HG03064 (cell line): ENCODE results near the gene TRIM6.
"Not testable (repeated sequence)": the region's sequence is repeated elsewhere in the genome, so short reads cannot be mapped to it uniquely, and the experiment has no call there.

ENCODE experiments used
- ATAC-seq: cut with Tn5 transposase; IDR thresholded peaks from one replicate; pipeline ENCODE4 v1.9.1; 2021; ENCODE audit warnings: low read depth; ENCODE audit not compliant: unreplicated experiment

TRIM6 gene

DNA sequence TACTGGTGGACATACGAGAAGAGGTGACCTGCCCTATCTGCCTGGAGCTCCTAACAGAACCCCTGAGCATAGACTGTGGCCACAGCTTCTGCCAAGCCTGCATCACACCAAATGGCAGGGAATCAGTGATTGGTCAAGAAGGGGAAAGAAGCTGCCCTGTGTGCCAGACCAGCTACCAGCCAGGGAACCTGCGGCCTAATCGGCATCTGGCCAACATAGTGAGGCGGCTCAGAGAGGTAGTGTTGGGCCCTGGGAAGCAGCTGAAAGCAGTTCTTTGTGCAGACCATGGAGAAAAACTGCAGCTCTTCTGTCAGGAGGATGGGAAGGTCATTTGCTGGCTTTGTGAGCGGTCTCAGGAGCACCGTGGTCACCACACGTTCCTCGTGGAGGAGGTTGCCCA is 6.9 kb downstream of the TRIM6 start:
- ATAC-seq: no peak

DNA sequence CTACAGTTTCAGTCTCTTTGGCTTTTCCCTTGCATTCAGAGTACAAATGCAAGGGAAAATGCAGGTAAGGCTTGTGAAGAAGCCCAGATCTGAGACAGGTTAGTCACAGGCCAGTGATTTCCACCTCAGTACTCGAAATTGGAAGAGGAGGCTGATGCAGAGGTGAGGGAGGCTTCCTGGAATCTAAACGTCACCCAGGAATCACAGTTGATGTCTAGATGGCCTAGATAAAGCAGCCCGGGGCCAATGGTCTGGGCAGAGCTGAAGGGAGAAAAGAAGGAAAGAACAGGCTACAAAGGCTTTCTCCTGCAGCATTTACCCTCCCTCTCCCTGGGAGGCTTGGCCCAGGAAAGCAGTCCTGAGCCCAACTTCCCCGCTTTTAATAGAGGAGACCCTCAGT is 8.5 kb downstream of the TRIM6 start:
- no peak for ATAC-seq

DNA sequence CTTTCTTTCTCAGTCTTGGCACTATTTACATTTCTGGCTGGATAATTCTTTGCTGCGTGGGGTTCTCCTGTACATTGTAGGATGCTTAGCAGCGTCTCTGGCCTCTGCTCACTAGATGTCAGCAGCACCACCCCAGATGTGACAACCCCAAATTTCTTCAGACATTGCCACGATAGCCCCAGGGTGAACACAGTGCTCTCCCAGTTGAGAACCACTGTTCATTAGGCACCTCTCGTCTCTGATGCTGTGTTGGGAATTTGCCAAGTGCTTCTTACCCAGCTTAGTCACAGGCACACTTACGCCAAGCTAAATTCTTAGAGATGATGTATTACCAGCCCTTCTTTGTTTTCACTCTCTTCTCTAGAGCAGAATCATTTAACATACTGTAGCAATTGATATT is 9.4 kb downstream of the TRIM6 start:
- ATAC-seq: no peak

DNA sequence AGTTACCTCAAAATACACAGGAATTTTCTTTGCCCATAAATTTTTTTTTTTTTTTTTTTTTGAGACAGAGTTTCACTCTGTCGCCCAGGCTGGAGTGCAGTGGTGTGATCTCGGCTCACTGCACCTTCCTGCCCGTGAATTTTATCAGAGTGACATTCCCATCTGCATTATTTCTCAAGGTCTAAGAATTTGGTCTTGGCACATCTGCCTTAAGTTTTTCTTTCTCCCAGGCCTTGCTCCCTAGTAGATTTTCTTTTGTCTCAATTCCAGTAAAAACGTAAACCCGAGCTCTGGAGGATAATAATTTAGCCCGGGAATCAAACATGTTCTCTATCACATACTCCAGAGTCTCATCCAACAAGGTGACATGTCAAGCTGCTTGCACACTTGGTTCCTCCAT is 12.4 kb downstream of the TRIM6 start:
- no peak for ATAC-seq

DNA sequence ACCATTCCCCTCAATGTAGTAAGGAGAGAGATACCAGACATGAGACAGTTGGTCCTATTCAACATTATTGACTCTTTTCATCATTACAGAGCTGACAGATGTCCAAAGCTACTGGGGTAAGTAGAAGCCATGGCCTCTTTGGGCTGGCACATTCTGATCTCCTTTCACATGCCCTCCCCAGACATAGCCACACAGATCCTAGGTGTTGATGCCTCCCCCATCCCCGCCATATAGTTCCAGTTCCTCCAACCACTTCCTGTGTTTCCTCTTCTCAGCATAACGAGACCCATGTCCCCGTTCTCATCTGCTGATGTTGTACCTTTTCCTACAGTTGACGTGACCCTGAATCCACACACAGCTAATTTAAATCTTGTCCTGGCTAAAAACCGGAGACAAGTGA is 14.0 kb downstream of the TRIM6 start:
- no peak for ATAC-seq

DNA sequence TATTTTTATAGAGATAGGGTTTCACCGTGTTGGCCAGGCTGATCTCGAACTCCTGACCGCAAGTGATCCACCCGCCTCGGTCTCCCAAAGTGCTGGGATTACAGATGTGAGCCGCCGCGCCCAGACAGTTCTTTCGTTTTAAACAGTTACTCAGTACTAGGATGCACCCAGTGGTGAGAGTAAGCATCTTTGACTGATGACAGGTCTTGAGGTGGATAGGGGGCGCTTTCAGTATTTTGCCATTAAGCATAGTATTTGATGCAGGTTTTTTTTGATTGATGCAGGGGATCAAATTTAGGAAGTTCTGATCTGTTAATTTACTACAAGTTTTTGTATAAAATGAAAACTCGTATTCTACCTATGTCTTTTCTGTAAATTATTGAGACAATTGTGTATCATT is 15.2 kb downstream of the TRIM6 start:
- ATAC-seq: no peak

DNA sequence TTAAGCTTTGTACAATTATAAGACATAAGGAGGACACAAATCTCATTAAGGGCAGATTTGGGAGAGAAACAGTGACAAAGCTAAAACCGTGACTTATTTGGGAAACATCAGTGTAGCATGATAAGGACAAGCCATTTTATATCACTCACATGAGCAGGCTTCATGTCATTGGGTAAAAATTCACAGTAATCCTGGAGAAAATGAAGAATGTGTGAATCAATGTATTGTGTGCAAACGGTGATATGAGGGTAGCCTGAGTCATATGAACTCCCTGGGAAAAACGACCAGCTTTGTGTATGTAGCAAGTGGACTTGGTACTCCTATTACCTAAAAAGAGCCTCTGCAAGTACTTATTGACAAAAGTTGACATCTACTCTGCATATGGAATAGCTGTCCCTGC is 22.4 kb downstream of the TRIM6 start:
- no peak for ATAC-seq

DNA sequence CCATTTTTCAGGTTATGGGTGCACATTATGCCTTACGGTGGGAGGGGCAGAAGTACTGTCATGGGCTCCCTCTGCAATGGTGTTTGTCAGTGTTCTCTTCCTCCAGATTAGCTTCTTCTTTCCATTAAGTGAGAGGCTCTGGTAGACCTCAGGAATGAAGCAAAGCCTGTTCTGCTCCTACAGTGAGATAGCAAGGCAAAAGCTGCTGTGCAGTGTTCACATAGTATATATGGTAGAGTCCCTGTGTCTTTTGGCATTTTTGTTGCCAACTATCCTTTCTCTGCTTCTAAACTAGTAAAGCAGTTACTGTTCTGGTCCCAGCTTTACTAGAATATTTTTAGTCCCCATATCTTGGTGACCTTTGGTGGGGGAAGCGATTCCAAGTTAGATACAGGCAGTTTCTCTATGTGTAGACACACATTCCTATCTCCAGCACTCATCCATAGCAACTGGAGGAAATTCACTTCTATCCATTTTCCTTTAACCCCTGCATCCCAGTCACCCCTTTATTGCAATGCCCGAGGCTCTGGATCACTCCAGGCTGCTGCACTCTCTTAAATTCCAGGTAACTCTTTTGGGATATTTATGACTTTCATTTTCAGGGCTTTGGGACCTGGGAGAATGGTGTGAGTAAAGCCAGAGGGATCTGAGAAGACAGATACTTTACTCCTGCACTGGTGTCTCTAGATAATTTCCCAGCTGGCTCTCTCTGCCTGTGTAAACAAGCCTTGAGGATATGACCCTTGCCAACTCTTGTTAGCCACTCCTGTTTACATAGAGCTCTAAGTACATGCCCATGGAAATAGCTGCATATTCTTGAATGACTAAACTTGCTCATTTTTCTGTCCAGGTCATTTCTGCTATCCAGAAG is 24.4 kb downstream of the TRIM6 start:
- ATAC-seq: no peak

DNA sequence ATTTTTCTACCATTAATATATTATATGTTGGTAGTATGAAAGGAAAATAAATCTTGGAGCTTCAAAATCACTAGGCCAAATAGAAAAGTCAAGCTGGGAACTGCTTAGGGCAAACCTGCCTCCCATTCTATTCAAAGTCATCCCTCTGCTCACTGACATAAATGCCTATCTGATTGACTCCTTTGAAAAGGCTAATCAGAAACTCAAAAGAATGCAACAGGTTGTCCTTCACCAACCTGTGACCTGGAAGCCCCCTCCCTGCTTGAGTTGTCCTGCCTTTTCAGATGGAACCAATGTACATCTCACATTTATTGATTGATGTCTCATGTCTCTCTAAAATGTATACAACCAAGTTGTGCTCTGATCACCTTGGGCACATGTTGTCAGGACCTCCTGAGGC is 25.1 kb downstream of the TRIM6 start:
- ATAC-seq: no peak

DNA sequence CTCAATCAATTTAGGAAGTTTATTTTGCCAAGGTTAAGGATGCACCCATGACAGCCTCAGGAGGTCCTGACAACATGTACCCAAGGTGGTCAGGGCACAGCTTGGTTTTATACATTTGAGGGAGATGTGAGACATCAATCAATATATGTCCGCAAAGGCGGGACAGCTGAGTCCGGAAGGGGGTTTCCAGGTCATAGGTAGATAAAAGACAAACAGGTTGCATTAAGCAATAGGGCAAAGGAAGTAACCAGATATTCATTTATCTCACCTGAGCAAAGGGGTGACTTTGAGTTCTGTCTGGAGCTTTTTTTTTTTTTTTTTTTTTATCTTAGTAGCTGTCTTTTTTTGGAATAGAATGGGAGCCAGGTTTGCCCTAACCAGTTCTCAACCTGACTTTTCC is 26.4 kb downstream of the TRIM6 start:
- ATAC-seq: no peak

DNA sequence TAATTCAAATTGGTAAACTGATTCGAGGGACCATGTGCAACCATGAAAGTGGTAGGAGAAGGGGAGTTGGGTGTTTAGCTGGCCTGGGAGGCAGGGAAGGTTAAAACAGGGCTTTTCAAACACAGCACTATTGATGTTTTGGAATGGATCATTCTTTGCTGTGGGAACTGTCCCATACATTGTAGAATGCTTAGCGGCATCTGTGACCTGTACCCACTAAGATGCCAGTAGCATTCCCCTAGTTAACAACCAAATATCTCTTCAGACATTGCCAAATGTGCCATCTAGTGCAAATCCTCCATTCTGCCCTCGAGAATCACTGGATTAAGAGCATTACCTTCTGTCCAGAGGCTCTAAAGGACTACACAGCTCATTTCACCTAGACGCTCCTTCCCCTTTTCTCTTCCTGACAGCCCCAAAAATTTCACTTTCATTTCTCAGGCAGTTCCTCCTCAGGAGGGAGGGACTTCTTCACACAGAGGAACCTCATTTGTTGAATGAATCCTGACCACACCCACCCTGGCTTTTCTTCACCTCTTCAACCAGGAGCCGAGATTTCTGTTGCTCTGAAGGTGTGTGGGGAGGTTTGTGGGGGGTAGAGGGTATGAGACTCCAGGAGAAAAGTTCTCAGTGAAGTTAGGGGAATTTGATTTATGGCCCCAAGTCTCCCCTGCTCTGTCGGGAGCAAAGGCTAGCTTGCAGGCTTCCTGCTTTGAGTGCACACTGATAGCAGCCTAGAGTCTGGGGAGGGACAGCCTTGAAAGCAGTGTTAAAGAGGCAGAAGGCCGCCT is 28.2 kb downstream of the TRIM6 start, which contains the start of gene TRIM34:
Gene TRIM34 (plus strand): TSS at position 513 of the 791 bp plus-strand sequence. CDS start 7,331 bp downstream, outside the sequence.
- ATAC-seq: peak; percentile 98

DNA sequence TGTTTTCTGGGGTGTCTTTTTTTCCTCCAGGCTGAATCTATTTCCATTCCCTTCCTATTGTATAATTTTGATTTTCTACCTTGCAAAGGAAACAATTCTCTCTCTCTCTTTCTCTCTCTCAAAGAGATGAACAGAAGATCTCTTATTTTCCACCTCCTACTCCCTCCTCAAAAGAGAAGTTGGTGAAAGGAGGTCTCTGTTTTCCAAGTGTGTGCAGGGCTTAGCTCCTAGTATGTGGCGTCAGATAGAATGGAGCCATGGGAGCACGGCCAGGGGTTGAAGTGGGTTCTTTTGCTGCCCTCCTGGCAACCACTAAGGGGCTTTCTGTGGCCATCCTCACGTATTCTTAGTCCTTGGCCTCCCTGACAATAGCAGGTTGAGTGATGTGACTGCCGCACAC is 28.8 kb downstream of the TRIM6 start:
- ATAC-seq: no peak

DNA sequence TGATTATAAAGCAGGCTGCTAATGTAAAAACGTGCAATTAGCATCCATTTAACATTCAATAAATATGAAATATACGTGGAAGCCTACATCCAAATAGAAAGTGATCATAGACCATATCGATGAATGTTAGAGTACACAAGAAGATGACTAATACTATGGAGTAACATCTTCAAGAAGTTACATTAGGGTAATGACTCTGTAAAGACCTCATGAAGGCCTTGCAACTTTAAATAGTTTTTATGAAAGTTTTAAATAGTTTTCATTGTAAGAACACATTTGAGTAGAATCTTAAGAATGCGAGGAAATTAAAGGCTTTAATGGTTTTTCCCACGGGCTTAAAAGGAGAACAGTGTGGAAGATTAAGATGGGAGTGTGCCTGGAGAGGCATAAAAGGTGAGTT is 29.8 kb downstream of the TRIM6 start:
- ATAC-seq: no peak

DNA sequence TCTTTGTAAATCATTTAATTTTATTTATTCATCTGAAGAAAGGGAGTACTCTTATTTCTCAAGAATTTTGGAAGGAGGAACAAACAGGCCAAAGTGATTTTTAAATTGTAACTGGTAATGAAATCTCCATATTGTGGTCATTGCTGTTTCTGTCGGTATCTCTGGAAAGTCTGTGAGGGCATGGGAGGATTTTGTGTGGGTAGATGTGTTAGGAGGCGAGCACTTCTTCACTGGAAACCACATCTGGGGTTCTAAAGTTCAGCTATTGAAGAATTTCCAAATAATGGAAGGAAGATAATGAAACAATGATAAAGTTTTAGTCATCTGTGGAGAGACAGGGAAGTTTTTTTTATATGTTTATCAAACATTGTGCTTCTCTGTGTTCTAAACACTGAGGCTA is 35.0 kb downstream of the TRIM6 start:
- peak; percentile 19 for ATAC-seq

DNA sequence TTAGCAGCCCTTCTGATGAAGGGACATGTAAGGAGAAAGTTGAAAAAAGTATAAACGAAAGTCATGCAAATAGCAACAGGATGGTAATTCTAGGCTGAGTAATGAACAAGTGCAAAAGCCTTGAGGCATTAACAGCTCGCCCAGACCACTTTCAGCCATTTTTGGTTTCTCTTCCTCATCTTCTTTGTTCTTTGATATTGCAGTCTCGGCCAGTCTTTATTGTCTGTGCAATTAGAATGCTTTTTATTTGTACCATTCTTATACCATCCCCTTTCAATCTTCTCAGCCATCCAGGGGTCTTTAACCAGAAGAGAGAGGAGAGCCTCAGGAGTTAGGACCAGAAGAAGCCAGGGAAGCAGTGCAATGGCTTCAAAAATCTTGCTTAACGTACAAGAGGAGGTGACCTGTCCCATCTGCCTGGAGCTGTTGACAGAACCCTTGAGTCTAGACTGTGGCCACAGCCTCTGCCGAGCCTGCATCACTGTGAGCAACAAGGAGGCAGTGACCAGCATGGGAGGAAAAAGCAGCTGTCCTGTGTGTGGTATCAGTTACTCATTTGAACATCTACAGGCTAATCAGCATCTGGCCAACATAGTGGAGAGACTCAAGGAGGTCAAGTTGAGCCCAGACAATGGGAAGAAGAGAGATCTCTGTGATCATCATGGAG is 35.7 kb downstream of the TRIM6 start:
- peak; percentile 95 for ATAC-seq

DNA sequence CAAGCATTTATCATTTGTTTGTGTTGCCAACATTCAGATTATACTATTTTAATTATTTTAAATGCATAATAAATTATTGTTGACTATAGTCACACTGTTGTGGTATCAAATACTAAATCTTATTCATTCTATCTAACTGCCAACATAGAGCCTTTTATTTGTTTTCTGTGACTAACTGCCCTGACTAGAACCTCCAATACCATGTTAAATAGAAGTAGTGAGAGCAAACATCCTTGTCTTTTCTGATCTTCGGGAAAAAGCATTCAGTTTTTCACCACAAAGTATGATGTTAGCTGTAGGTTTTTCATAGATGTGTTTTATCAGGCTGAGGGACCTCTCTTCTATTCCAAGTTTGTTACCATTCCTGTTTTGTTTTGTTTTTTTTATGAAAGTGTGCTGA is 43.5 kb downstream of the TRIM6 start:
- ATAC-seq: no peak

DNA sequence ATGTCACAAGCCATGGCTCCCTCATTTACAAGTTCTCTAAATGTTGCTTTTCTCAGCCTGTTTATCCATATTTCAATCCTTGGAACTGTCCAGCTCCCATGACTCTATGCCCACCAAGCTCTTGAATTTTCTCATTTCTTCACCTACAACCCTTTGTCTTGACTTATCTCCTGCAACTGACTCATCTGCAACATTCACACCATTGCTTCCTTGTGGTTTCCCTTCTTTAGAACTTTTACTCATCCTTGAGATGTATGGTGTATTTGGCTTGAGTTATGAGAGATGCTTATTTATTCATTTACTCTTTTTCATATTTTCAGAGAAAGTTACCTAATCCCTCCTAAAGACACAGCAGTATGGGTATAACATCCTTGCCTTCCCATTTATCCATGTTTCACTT is 47.1 kb downstream of the TRIM6 start:
- ATAC-seq: no peak

DNA sequence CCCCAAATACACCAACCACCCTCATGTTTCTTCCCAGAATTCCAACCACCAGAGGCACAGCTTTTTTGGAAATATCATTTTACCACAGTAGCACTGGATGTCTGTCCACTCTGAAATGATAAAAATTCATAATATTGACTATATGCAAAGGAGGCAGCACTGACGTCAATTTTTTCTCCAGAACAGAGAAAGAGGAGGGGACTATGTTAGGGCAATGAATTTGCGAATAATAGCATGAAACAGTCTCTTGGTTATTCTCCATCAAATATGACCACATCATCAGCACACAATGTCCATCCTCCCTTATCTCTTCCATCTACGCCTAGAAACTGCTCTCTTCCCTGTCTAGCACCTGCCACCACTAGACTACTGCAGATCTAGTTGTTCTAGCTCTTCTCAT is 49.7 kb downstream of the TRIM6 start:
- no peak for ATAC-seq

DNA sequence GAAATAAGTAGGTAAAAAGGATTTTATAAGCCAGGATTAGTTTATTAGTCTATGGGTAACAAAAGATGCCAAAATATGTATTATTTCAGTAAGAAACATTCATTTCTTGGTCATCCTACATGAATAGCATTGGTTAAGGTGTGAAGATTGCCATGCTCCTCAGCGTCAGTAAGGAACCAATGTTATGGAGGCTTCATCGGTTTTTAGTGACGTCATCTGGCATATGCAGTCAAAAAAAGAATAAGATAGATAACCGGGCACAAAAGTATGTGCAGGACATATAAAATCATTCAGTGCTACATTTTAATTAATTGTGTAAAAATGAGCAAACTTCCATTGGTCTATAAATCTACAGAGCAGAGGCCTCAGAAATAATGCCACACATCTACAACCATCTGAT is 59.0 kb downstream of the TRIM6 start:
- no peak for ATAC-seq

DNA sequence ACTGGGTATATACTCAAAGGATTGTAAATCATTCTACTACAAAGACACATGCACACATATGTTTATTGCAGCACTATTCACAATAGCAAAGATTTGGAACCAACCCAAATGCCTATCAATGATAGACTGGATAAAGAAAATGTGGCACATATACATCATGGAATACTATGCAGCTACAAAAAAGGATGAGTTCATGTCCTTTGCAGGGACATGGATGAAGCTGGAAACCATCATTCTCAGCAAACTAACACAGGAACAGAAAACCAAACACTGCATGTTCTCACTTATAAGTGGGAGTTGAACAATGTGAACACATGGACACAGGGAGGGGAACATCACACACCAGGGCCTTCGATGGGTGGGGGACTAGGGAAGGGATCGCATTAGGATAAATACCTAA is 60.5 kb downstream of the TRIM6 start:
- ATAC-seq: not testable (repeated sequence)

DNA sequence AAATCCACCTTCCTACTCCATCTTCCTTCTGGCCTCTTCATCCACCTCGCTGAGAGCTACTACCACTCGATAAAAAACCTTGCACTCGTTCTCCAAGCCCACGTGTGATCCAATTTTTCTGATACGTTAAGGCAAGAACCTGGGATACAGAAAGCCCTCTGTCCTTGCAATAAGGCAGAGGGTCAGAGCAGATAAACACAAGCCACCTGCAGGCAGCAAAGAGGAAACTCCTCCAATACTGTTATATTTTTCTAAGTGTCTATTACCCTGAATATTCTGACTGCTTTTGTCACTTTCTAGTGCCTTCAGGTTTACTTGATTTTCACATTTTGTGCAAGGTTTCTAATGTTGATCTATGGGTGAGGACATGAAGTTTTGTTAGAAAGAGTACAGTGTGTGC is 61.9 kb downstream of the TRIM6 start:
- ATAC-seq: no peak
